SH-SY5Y (cell line): Measurements from ENCODE around the gene LRWD1.
"Not testable (repeated sequence)": the region's sequence is repeated elsewhere in the genome, so short reads cannot be mapped to it uniquely, and the experiment has no call there.

Experiments
- GATA2 ChIP-seq: IDR thresholded peaks from 2 replicates; pipeline ENCODE4 v1.6.1; 2011; ENCODE audit warnings: mild to moderate bottlenecking, low read depth, low read length
- GATA3 ChIP-seq: IDR thresholded peaks from 2 replicates; pipeline ENCODE4 v1.6.1; 2011; ENCODE audit warnings: low read depth, mild to moderate bottlenecking, low read length, moderate library complexity

Gene LRWD1

DNA sequence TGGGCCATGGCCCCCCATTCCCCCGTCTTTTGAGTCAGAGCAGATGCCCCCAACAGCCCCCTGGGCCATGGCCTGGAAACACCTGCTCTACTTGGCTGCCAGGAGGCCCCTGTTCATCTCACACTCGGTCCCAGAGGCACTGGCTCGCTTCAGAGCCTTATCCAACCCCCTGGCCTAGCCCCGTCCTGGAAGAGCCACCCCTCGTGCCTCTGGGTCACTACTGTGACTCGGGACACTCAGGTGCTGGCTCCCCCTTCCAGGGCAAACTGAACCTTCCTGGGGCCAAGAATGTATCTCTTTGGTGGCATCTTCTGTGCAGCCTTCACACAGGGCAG is 7.0 kb downstream of the LRWD1 start:
- TF ChIP-seq GATA3: no peak
- no peak for TF ChIP-seq GATA2

DNA sequence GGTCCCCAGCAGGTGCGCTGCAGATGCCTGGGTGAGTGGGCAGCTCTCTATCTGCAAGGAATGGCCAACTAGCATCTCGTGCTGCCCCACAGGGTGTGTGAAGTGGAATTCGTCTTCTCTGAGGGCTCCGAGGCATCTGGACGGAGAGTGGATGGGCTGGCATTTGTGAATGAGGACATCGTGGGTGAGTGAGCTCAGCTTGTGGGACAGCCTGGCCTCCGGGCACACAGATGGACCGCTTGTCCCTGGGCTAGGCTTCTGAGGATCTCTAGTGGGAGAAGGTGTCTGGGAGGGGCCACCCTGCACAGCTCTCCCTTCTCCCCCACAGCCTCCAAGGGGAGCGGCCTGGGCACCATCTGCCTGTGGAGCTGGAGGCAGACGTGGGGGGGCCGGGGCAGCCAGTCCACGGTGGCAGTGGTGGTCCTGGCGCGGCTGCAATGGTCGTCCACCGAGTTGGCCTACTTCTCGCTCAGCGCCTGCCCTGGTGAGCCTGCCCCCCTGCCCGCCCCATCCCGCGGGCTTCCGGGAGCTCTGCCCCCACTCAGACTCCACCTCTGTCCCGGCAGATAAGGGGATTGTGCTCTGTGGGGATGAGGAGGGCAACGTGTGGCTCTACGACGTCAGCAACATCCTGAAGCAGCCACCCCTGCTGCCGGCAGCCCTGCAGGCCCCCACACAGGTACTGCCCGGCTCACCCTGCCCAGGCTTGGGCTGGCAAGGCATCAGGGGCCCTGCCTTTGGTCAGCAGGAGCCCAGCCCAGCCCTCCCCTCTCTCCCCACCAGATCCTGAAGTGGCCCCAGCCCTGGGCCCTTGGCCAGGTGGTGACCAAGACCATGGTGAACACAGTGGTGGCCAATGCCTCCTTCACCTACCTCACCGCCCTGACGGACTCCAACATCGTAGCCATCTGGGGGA is 7.6 kb downstream of the LRWD1 start:
- TF ChIP-seq GATA2: no peak
- TF ChIP-seq GATA3: no peak

DNA sequence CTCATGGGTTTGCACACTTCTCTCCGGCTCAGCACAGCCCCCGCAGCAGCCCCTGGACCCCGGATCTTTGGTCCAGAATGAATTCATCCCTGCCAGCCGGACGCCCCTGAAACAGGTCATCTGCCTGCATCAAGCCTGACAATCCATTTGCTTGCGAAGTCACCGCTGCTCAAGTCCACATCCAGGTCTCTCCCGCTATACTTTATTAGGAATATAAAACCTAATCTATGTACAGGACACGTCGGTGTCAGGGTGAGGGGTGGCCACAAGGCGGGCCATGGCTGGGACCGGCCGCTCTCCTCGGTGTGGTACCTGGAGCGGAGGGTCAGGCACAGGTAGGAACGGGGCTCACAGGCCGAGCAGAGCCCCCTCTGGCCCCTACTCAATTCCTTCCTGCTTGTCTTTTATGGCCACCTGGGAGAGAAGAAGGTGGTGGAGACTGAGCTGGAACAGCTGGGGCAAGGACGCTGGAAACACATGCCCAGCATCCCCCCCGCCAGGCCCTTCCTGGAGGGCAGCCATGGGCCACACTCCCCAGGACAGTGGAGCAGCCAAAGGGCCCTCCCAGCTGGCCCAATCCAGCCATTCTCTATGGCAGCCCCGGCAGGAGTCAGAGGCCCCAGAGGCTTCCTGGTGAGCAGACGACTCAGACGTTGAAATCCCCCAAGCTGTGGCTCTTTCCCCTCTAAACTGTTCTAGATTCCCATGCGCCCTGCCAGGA is 8.6 kb downstream of the LRWD1 start:
- TF ChIP-seq GATA3: no peak
- TF ChIP-seq GATA2: no peak

DNA sequence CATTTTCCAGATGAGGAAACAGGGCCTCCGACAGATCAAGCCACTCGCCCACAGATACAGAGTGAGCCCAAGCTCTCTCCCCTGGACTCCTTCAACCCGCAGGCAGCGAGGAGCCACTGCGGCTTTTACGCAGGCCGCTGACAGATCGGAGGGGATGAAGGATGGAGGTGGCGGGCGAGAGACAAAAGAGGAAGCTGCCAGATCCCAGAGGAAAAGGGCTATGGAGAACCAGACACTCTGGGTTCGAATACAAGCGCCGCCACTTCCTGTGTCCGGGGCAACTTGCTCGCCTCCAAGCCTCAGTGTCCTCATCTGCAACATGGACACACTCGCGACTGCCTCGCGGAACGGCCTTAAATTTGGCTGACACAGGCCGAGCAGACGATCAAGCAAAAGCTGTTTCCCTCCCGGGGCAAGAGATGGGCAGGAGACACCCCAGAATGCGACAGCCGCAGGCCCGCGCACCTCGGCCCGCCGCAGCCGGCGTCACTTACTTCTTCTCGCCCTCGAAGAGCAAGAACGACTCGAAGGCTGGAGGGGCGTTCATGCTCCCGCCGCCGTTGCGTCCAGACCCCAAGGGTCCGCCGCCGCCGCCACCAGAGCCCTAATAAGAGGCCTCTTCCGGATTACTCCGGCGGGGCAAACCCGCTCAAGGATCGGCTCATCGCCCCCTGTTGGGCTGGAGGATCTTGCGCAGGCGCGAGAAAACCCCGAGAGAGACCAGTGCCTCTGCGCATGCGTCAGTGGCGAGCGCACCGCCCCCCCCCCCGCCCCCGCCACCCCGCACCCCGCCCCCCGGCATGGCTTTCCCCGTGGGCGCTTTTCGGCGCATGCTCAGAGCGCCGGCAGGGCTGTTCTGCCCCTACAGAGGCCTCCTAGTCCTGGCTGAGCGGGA is 13.8 kb downstream of the LRWD1 start, which contains the start of gene POLR2J:
TSS of gene POLR2J (minus strand) at position 609 of the 895 bp plus-strand sequence. CDS start at position 547, 62 bp downstream.
- TF ChIP-seq GATA3, GATA2: not testable (repeated sequence)

DNA sequence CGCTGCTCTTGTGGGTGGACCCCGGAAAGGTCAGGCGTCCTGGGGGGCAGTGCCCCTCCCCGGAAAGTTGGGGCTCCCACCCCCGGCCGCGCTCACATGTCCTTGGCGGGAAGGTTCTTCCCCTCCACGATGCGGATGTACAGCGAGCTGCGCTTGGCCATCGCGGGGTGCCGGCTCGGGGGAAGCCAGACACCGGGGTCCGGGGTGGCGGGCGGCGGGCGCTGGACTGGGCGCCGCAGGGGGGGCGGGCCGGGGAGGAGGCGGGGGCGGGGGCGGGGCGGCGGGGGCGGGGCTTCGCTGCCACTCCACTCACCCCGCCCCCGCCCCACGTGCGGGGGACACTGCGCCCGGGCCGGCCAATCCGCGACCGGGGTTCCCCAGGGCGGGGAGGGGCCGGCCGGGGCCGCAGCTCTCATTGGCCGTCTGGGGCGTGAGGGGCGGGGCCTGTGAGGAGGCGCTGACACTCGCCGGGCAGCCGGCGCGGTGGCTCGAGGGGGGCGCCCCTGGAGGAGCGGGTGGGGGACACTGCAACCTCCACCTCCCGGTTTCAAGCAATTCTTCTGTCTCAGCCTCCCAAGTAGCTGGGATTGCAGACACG is 52.9 kb downstream of the LRWD1 start, which contains the start of gene RASA4B:
TSS of gene RASA4B (minus strand) at position 228 of the 598 bp plus-strand sequence. CDS start at position 161, 67 bp downstream.
- not testable (repeated sequence) for TF ChIP-seq GATA2, GATA3
